GM12873 (cell line): Measurements from ENCODE around the gene BRD9.

Experiments
- CTCF ChIP-seq: IDR thresholded peaks from 2 replicates; pipeline ENCODE4 v1.5.1; 2012; ENCODE audit warnings: low read depth, mild to moderate bottlenecking, moderate library complexity, low read length, control low read depth; ENCODE audit not compliant: insufficient read depth; ENCODE audit errors: missing control alignments

The BRD9 gene

GRCh38 chr5:864492-865167, 28.0 kb downstream of the BRD9 start:
- no peak for TF ChIP-seq CTCF

GRCh38 chr5:863244-863805, 29.3 kb downstream of the BRD9 start:
- TF ChIP-seq CTCF = no peak

GRCh38 chr5:862367-863243, 30.0 kb downstream of the BRD9 start:
- TF ChIP-seq CTCF = no peak

- no peak for TF ChIP-seq CTCF
These were observed 30.9 kb downstream of the BRD9 start for GRCh38 chr5:861442-862366.

GRCh38 chr5:860506-861150, 32.0 kb downstream of the BRD9 start:
- no peak for TF ChIP-seq CTCF

- TF ChIP-seq CTCF = no peak
These were observed 32.8 kb downstream of the BRD9 start for GRCh38 chr5:859798-860296.
